GM12873 (cell line): ENCODE measurements around the gene KCNA1.

ENCODE experiments used
- CTCF ChIP-seq: IDR thresholded peaks from 2 replicates; pipeline ENCODE4 v1.5.1; 2012; ENCODE audit warnings: low read depth, mild to moderate bottlenecking, moderate library complexity, low read length, control low read depth; ENCODE audit not compliant: insufficient read depth; ENCODE audit errors: missing control alignments

The KCNA1 gene

GRCh38 chr12:4914720-4915119 lies 5.0 kb downstream of the KCNA1 start:
- no peak for TF ChIP-seq CTCF

- no peak for TF ChIP-seq CTCF
These were observed 6.0 kb downstream of the KCNA1 start for GRCh38 chr12:4915752-4916151.

GRCh38 chr12:4918950-4919660 lies 9.4 kb downstream of the KCNA1 start:
- TF ChIP-seq CTCF = no peak

- TF ChIP-seq CTCF = no peak
These were observed 22.9 kb downstream of the KCNA1 start for GRCh38 chr12:4932576-4932975.

GRCh38 chr12:4933411-4933810 lies 23.7 kb downstream of the KCNA1 start:
- TF ChIP-seq CTCF = no peak

- TF ChIP-seq CTCF = no peak
These were observed 24.8 kb downstream of the KCNA1 start for GRCh38 chr12:4934407-4935035.

GRCh38 chr12:4938900-4939299 lies 29.2 kb downstream of the KCNA1 start:
- TF ChIP-seq CTCF = no peak
